HEK293 (cell line): ENCODE measurements around the gene NGF.

Experiments used
- FEZF1 ChIP-seq: fragments of 450-650 bp; formaldehyde crosslinking; IDR thresholded peaks from 2 replicates; pipeline ENCODE4 v1.5.1; 2016; ENCODE audit warnings: missing biosample characterization, missing genetic modification characterization
- MEIS1 ChIP-seq: sonication (generic); formaldehyde crosslinking; IDR thresholded peaks from 2 replicates; pipeline ENCODE4 v1.8.1; 2022; ENCODE audit warnings: missing genetic modification reagents, mild to moderate bottlenecking, borderline replicate concordance
- SALL2 ChIP-seq: fragments of 450-650 bp; formaldehyde crosslinking; IDR thresholded peaks from 2 replicates; pipeline ENCODE4 v1.5.0; 2017; ENCODE audit warnings: missing biosample characterization, mild to moderate bottlenecking, missing genetic modification characterization, borderline replicate concordance
- YY1 ChIP-seq: fragments of 450-650 bp; formaldehyde crosslinking; IDR thresholded peaks from 2 replicates; pipeline ENCODE4 v1.5.1; 2018; ENCODE audit warnings: missing biosample characterization, missing genetic modification characterization
- ZBTB1 ChIP-seq: fragments of 450-650 bp; formaldehyde crosslinking; IDR thresholded peaks from 2 replicates; pipeline ENCODE4 v1.5.1; 2016; ENCODE audit warnings: missing biosample characterization, missing genetic modification characterization
- ZBTB17 ChIP-seq: fragments of 450-650 bp; formaldehyde crosslinking; IDR thresholded peaks from 2 replicates; pipeline ENCODE4 v1.5.1; 2016; ENCODE audit warnings: missing biosample characterization, missing genetic modification characterization
- ZBTB48 ChIP-seq: fragments of 450-650 bp; formaldehyde crosslinking; IDR thresholded peaks from 2 replicates; pipeline ENCODE4 v1.5.1; 2016; ENCODE audit warnings: missing biosample characterization, missing genetic modification characterization
- ZNF10 ChIP-seq: fragments of 450-650 bp; formaldehyde crosslinking; IDR thresholded peaks from 2 replicates; pipeline ENCODE4 v1.5.1; 2017; ENCODE audit warnings: missing biosample characterization, missing genetic modification characterization
- ZNF146 ChIP-seq: fragments of 450-650 bp; formaldehyde crosslinking; IDR thresholded peaks from 2 replicates; pipeline ENCODE4 v1.5.1; 2016; ENCODE audit warnings: missing biosample characterization, missing genetic modification characterization
- ZNF155 ChIP-seq: fragments of 450-650 bp; formaldehyde crosslinking; IDR thresholded peaks from 2 replicates; pipeline ENCODE4 v1.5.1; 2016; ENCODE audit warnings: missing biosample characterization, missing genetic modification characterization
- ZNF280C ChIP-seq: fragments of 450-650 bp; formaldehyde crosslinking; IDR thresholded peaks from 2 replicates; pipeline ENCODE4 v1.5.1; 2016; ENCODE audit warnings: missing biosample characterization, missing genetic modification characterization
- ZNF292 ChIP-seq: fragments of 450-650 bp; formaldehyde crosslinking; IDR thresholded peaks from 2 replicates; pipeline ENCODE4 v1.5.1; 2016; ENCODE audit warnings: low read depth, missing biosample characterization, missing genetic modification characterization, borderline replicate concordance
- ZNF37A ChIP-seq: fragments of 450-650 bp; IDR thresholded peaks from 2 replicates; pipeline ENCODE4 v1.5.1; 2018; ENCODE audit warnings: missing biosample characterization, missing genetic modification characterization
- ZNF423 ChIP-seq: fragments of 450-650 bp; formaldehyde crosslinking; IDR thresholded peaks from 2 replicates; pipeline ENCODE4 v1.5.1; 2016; ENCODE audit warnings: missing biosample characterization, missing genetic modification characterization
- ZNF433 ChIP-seq: fragments of 450-650 bp; formaldehyde crosslinking; IDR thresholded peaks from 2 replicates; pipeline ENCODE4 v1.5.1; 2016; ENCODE audit warnings: missing biosample characterization, missing genetic modification characterization, low read depth
- ZNF449 ChIP-seq: fragments of 450-650 bp; formaldehyde crosslinking; IDR thresholded peaks from 2 replicates; pipeline ENCODE4 v1.5.1; 2017; ENCODE audit warnings: missing biosample characterization, mild to moderate bottlenecking, missing genetic modification characterization, moderate library complexity
- ZNF473 ChIP-seq: fragments of 450-650 bp; formaldehyde crosslinking; IDR thresholded peaks from 2 replicates; pipeline ENCODE4 v1.5.1; 2017; ENCODE audit warnings: missing biosample characterization, missing genetic modification characterization
- ZNF529 ChIP-seq: fragments of 450-650 bp; formaldehyde crosslinking; IDR thresholded peaks from 2 replicates; pipeline ENCODE4 v1.5.1; 2017; ENCODE audit warnings: missing genetic modification characterization, missing biosample characterization; ENCODE audit not compliant: insufficient replicate concordance
- ZNF585B ChIP-seq: fragments of 450-650 bp; formaldehyde crosslinking; IDR thresholded peaks from 2 replicates; pipeline ENCODE4 v1.5.1; 2016; ENCODE audit warnings: missing biosample characterization, missing genetic modification characterization
- ZNF610 ChIP-seq: fragments of 450-650 bp; formaldehyde crosslinking; IDR thresholded peaks from 2 replicates; pipeline ENCODE4 v1.5.1; 2016; ENCODE audit warnings: missing biosample characterization, missing genetic modification characterization, borderline replicate concordance
- ZNF629 ChIP-seq: fragments of 450-650 bp; formaldehyde crosslinking; IDR thresholded peaks from 2 replicates; pipeline ENCODE4 v1.5.1; 2017; ENCODE audit warnings: missing biosample characterization, missing genetic modification characterization
- ZNF670 ChIP-seq: fragments of 450-650 bp; formaldehyde crosslinking; IDR thresholded peaks from 2 replicates; pipeline ENCODE4 v1.5.1; 2016; ENCODE audit warnings: missing biosample characterization, missing genetic modification characterization, low read depth
- ZNF785 ChIP-seq: fragments of 450-650 bp; formaldehyde crosslinking; IDR thresholded peaks from 2 replicates; pipeline ENCODE4 v1.5.1; 2016; ENCODE audit warnings: missing biosample characterization, missing genetic modification characterization
- ZNF791 ChIP-seq: fragments of 450-650 bp; formaldehyde crosslinking; IDR thresholded peaks from 2 replicates; pipeline ENCODE4 v1.5.1; 2016; ENCODE audit warnings: missing biosample characterization, missing genetic modification characterization
- ZNF843 ChIP-seq: fragments of 450-650 bp; formaldehyde crosslinking; IDR thresholded peaks from 2 replicates; pipeline ENCODE4 v1.5.1; 2016; ENCODE audit warnings: missing biosample characterization, missing genetic modification characterization
- ZSCAN4 ChIP-seq: fragments of 450-650 bp; formaldehyde crosslinking; IDR thresholded peaks from 2 replicates; pipeline ENCODE4 v1.5.1; 2017; ENCODE audit warnings: missing biosample characterization, missing genetic modification characterization
- TF ChIP-seq, protein P1 (sequence below): fragments of 450-650 bp; formaldehyde crosslinking; IDR thresholded peaks from 2 replicates; pipeline ENCODE4 v1.5.1; 2016; ENCODE audit warnings: missing biosample characterization, missing genetic modification characterization
- TF ChIP-seq, protein P2 (sequence below): fragments of 450-650 bp; IDR thresholded peaks from 2 replicates; pipeline ENCODE4 v1.5.1; 2018; ENCODE audit warnings: missing biosample characterization, missing genetic modification characterization
- TF ChIP-seq, protein P3 (sequence below): fragments of 450-650 bp; formaldehyde crosslinking; IDR thresholded peaks from 2 replicates; pipeline ENCODE4 v1.5.1; 2016; ENCODE audit warnings: missing biosample characterization, missing genetic modification characterization

NGF gene

DNA sequence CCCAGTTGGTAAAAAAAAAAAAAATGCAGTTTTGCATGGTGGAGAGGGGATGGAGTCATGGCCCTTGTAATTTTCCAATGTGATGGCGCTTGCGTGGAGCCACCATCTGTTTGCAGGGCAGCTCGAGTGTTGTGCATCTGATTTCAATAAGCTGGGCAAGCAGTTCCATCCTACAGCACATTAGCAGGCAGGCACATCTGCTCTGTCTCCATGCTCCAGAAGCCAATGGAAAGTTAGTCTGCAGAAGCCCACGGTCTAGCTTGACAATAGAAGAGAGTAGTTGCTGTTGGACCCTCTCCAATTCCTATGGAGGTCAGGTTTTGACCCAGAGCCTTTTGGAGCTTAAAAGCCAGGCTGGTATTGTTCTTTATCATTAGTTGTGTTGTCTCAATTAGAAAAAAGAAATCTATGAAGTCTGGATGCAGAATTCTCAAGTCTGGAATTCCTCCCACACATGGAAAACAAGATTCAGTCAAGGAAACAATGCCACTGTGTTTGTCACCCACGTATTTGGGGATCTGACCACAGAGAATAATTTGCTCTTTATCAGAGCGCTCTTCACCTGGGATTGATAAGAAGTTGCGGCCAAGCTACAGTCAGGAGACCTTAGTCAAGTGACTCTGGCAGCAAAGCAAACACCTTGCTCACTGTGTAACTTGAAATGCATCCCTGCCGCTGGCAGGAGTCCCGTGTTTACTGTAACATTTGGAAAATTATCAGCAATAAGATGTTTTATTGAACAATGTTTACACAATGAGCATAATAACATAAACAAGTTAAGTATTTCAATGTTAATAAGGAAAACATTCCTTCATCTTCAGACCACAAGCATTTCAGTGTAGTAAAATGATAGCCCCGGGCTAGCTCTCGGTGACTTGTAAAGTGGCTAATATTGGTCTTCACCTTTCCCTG lies 20.7 kb downstream of the NGF start (continued):
- TF ChIP-seq ZNF670 (tag by site-specific recombination): no peak
- TF ChIP-seq ZNF473 (tag by site-specific recombination): no peak
- TF ChIP-seq ZNF433: no peak
- TF ChIP-seq ZNF529 (tag by site-specific recombination): no peak
- TF ChIP-seq ZNF610 (tag by site-specific recombination): no peak
- TF ChIP-seq ZNF785 (tag by site-specific recombination): no peak
- no peak for TF ChIP-seq ZBTB48 (tag by site-specific recombination)
- no peak for TF ChIP-seq YY1 (tag by site-specific recombination)
- TF ChIP-seq ZNF10: no peak
- TF ChIP-seq ZNF423: no peak
- TF ChIP-seq ZNF37A (tag by site-specific recombination): no peak
- TF ChIP-seq ZNF629 (tag by site-specific recombination): no peak
- TF ChIP-seq ZSCAN4: no peak
- no peak for TF ChIP-seq ZNF146 (tag by site-specific recombination)
- no peak for TF ChIP-seq ZNF292 (tag by site-specific recombination)
- TF ChIP-seq, protein P1, sequence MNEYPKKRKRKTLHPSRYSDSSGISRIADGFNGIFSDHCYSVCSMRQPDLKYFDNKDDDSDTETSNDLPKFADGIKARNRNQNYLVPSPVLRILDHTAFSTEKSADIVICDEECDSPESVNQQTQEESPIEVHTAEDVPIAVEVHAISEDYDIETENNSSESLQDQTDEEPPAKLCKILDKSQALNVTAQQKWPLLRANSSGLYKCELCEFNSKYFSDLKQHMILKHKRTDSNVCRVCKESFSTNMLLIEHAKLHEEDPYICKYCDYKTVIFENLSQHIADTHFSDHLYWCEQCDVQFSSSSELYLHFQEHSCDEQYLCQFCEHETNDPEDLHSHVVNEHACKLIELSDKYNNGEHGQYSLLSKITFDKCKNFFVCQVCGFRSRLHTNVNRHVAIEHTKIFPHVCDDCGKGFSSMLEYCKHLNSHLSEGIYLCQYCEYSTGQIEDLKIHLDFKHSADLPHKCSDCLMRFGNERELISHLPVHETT (tag by site-specific recombination): no peak
- TF ChIP-seq SALL2: no peak
- TF ChIP-seq MEIS1: no peak
- no peak for TF ChIP-seq ZNF585B
- peak; percentile 89 for TF ChIP-seq ZNF843
- TF ChIP-seq, protein P2, sequence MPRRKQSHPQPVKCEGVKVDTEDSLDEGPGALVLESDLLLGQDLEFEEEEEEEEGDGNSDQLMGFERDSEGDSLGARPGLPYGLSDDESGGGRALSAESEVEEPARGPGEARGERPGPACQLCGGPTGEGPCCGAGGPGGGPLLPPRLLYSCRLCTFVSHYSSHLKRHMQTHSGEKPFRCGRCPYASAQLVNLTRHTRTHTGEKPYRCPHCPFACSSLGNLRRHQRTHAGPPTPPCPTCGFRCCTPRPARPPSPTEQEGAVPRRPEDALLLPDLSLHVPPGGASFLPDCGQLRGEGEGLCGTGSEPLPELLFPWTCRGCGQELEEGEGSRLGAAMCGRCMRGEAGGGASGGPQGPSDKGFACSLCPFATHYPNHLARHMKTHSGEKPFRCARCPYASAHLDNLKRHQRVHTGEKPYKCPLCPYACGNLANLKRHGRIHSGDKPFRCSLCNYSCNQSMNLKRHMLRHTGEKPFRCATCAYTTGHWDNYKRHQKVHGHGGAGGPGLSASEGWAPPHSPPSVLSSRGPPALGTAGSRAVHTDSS (tag by site-specific recombination): 0 out of 2 replicates have a peak, but pooled peaks have one; percentile 37
- TF ChIP-seq ZNF280C (tag by site-specific recombination): no peak
- no peak for TF ChIP-seq ZBTB1 (tag by site-specific recombination)
- no peak for TF ChIP-seq ZNF449
- TF ChIP-seq ZNF791 (tag by site-specific recombination): no peak
- TF ChIP-seq ZNF155 (tag by site-specific recombination): no peak
- no peak for TF ChIP-seq ZBTB17 (tag by site-specific recombination)
- peak; percentile 89 for TF ChIP-seq FEZF1
- TF ChIP-seq, protein P3, sequence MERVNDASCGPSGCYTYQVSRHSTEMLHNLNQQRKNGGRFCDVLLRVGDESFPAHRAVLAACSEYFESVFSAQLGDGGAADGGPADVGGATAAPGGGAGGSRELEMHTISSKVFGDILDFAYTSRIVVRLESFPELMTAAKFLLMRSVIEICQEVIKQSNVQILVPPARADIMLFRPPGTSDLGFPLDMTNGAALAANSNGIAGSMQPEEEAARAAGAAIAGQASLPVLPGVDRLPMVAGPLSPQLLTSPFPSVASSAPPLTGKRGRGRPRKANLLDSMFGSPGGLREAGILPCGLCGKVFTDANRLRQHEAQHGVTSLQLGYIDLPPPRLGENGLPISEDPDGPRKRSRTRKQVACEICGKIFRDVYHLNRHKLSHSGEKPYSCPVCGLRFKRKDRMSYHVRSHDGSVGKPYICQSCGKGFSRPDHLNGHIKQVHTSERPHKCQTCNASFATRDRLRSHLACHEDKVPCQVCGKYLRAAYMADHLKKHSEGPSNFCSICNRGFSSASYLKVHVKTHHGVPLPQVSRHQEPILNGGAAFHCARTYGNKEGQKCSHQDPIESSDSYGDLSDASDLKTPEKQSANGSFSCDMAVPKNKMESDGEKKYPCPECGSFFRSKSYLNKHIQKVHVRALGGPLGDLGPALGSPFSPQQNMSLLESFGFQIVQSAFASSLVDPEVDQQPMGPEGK: no peak
